GM21825 (cell line): ENCODE results near the gene KTI12.
"Not testable (repeated sequence)": the region's sequence is repeated elsewhere in the genome, so short reads cannot be mapped to it uniquely, and the experiment has no call there.

Source experiments
- ATAC-seq: cut with Tn5 transposase; IDR thresholded peaks from one replicate; pipeline ENCODE4 v1.9.1; 2021; ENCODE audit warnings: mild to moderate bottlenecking, moderate library complexity; ENCODE audit not compliant: unreplicated experiment

Gene KTI12

GRCh38 chr1:52033190-52034049, at the start of gene KTI12:
TSS of gene KTI12 (minus strand) at chr1:52033810. CDS start at chr1:52033761, 49 bp downstream.
- peak; percentile 80 for ATAC-seq

- no peak for ATAC-seq
These were observed 46.4 kb upstream of the KTI12 start for GRCh38 chr1:52080014-52080415.

- not testable (repeated sequence) for ATAC-seq
These were observed 43.7 kb upstream of the KTI12 start for GRCh38 chr1:52077277-52077676.

GRCh38 chr1:52072291-52072690, 38.7 kb upstream of the KTI12 start:
- no peak for ATAC-seq

GRCh38 chr1:52070704-52071103, 37.1 kb upstream of the KTI12 start:
- no peak for ATAC-seq

- ATAC-seq, result no peak
These were observed 29.6 kb upstream of the KTI12 start for GRCh38 chr1:52063192-52063591.

GRCh38 chr1:52060822-52061221, 27.2 kb upstream of the KTI12 start:
- ATAC-seq, result no peak

- ATAC-seq, result no peak
These were observed 26.3 kb upstream of the KTI12 start for GRCh38 chr1:52059888-52060287.

- ATAC-seq, result no peak
These were observed 25.7 kb upstream of the KTI12 start for GRCh38 chr1:52059321-52059720.

- no peak for ATAC-seq
These were observed 24.3 kb upstream of the KTI12 start for GRCh38 chr1:52057876-52058415.

GRCh38 chr1:52057255-52057654, 23.6 kb upstream of the KTI12 start:
- no peak for ATAC-seq

GRCh38 chr1:52056937-52057231, 23.3 kb upstream of the KTI12 start:
- peak; percentile 43 for ATAC-seq

GRCh38 chr1:52056163-52056936, 22.7 kb upstream of the KTI12 start, which contains the start of gene BTF3L4:
TSS of gene BTF3L4 (plus strand) at chr1:52056295. CDS start at chr1:52059848, 3,553 bp downstream.
- peak; percentile 80 for ATAC-seq

- ATAC-seq, result no peak
These were observed 22.2 kb upstream of the KTI12 start for GRCh38 chr1:52055866-52056162.

GRCh38 chr1:52055066-52055865, 21.7 kb upstream of the KTI12 start, which contains the start of gene TXNDC12:
TSS of gene TXNDC12 (minus strand) at chr1:52055191. CDS start at chr1:52055096, 95 bp downstream.
- ATAC-seq, result peak; percentile 41

- ATAC-seq, result no peak
These were observed 21.0 kb upstream of the KTI12 start for GRCh38 chr1:52054496-52055065.

GRCh38 chr1:52053862-52054261, 20.3 kb upstream of the KTI12 start:
- ATAC-seq, result no peak

GRCh38 chr1:52049337-52049736, 15.7 kb upstream of the KTI12 start:
- not testable (repeated sequence) for ATAC-seq

GRCh38 chr1:52045666-52046195, 12.1 kb upstream of the KTI12 start:
- ATAC-seq, result not testable (repeated sequence)

GRCh38 chr1:52045236-52045635, 11.6 kb upstream of the KTI12 start:
- no peak for ATAC-seq
